ENCODE measurements around the gene CTBP1.
"Not testable (repeated sequence)": the region's sequence is repeated elsewhere in the genome, so short reads cannot be mapped to it uniquely, and the experiment has no call there.

The CTBP1 gene

GRCh38 chr4:1239141-1239949, 9.6 kb downstream of the CTBP1 start:
- no peaks in the 10 kb centered on the region for H3K9me3 ChIP-seq (ENCODE audit: control extremely low read depth in 1 of 5, control insufficient read depth in 4 of 5, insufficient read depth in 2 of 5, low read depth in 1 of 5, low read length in 4 of 5)
- CTCF ChIA-PET, result no interaction called here
- no peak overlapping the region for H3K27ac ChIP-seq (ENCODE audit: insufficient read depth in 1 of 2, low read depth in 1 of 2, low read length in 2 of 2, poor library complexity in 1 of 2, severe bottlenecking in 2 of 2)
- no peak overlapping the region for H3K4me3 ChIP-seq (ENCODE audit: control insufficient read depth in 1 of 7, extremely low read depth in 1 of 7, insufficient read depth in 4 of 7, low read depth in 2 of 7, low read length in 6 of 7)
- peaks cover 0 to 15% (median 11%) of the 10 kb centered on the region in 4 experiments for H3K4me1 ChIP-seq (ENCODE audit: control extremely low read depth in 1 of 4, control insufficient read depth in 4 of 4, insufficient read depth in 4 of 4, low read length in 3 of 4)
- POLR2A ChIA-PET, result no interaction called here
- no peak for DNase-seq
- WGBS (ENCODE audit: insufficient coverage), result 95% methylated on average over 41 of the region's 43 CpGs
- no peaks in the 10 kb centered on the region for H3K27me3 ChIP-seq (replicated peaks in 2 of 5; ENCODE audit: control insufficient read depth in 4 of 5, insufficient read depth in 5 of 5, low read length in 4 of 5)
- H3K36me3 ChIP-seq (ENCODE audit: control insufficient read depth in 4 of 4, insufficient read depth in 4 of 4, low read length in 3 of 4), result peaks cover 0 to 81% (median 57%) of the 10 kb centered on the region in 4 experiments

- POLR2A ChIA-PET, result no interaction called here
These were observed 10.3 kb downstream of the CTBP1 start for GRCh38 chr4:1238676-1239000.

GRCh38 chr4:1237981-1238675, 10.8 kb downstream of the CTBP1 start:
- H3K36me3 ChIP-seq (ENCODE audit: control insufficient read depth in 4 of 4, insufficient read depth in 4 of 4, low read length in 3 of 4), result peaks cover 0 to 84% (median 67%) of the 10 kb centered on the region in 4 experiments
- no peak overlapping the region for H3K4me3 ChIP-seq (ENCODE audit: control insufficient read depth in 1 of 7, extremely low read depth in 1 of 7, insufficient read depth in 4 of 7, low read depth in 2 of 7, low read length in 6 of 7)
- ChIA-PET POLR2A (no interaction called here), CTCF (no interaction called here)
- WGBS (ENCODE audit: insufficient coverage), result 94% methylated on average over 38 of the region's 39 CpGs
- H3K4me1 ChIP-seq (ENCODE audit: control extremely low read depth in 1 of 4, control insufficient read depth in 4 of 4, insufficient read depth in 4 of 4, low read length in 3 of 4), result peaks cover 0 to 3% (median under 1%) of the 10 kb centered on the region in 4 experiments
- no peak for DNase-seq
- H3K9me3 ChIP-seq (ENCODE audit: control extremely low read depth in 1 of 5, control insufficient read depth in 4 of 5, insufficient read depth in 2 of 5, low read depth in 1 of 5, low read length in 4 of 5), result no peaks in the 10 kb centered on the region
- no peaks in the 10 kb centered on the region for H3K27me3 ChIP-seq (replicated peaks in 2 of 5; ENCODE audit: control insufficient read depth in 4 of 5, insufficient read depth in 5 of 5, low read length in 4 of 5)
- H3K27ac ChIP-seq (ENCODE audit: insufficient read depth in 1 of 2, low read depth in 1 of 2, low read length in 2 of 2, poor library complexity in 1 of 2, severe bottlenecking in 2 of 2), result no peak overlapping the region

More at GRCh38 chr4:1238676-1239000, 10.3 kb downstream of the CTBP1 start:
- H3K36me3 ChIP-seq (ENCODE audit: control insufficient read depth in 4 of 4, insufficient read depth in 4 of 4, low read length in 3 of 4), result peaks cover 0 to 85% (median 64%) of the 10 kb centered on the region in 4 experiments
- H3K27me3 ChIP-seq (replicated peaks in 2 of 5; ENCODE audit: control insufficient read depth in 4 of 5, insufficient read depth in 5 of 5, low read length in 4 of 5), result no peaks in the 10 kb centered on the region
- H3K9me3 ChIP-seq (ENCODE audit: control extremely low read depth in 1 of 5, control insufficient read depth in 4 of 5, insufficient read depth in 2 of 5, low read depth in 1 of 5, low read length in 4 of 5), result no peaks in the 10 kb centered on the region
- H3K4me1 ChIP-seq (ENCODE audit: control extremely low read depth in 1 of 4, control insufficient read depth in 4 of 4, insufficient read depth in 4 of 4, low read length in 3 of 4), result peaks cover 0 to 8% (median 5%) of the 10 kb centered on the region in 4 experiments
- 100% methylated on average over 6 of the region's 12 CpGs for WGBS (ENCODE audit: insufficient coverage)
- no peak overlapping the region for H3K4me3 ChIP-seq (ENCODE audit: control insufficient read depth in 1 of 7, extremely low read depth in 1 of 7, insufficient read depth in 4 of 7, low read depth in 2 of 7, low read length in 6 of 7)
- DNase-seq, result no peak
- H3K27ac ChIP-seq (ENCODE audit: insufficient read depth in 1 of 2, low read depth in 1 of 2, low read length in 2 of 2, poor library complexity in 1 of 2, severe bottlenecking in 2 of 2), result no peak overlapping the region
- CTCF ChIA-PET, result no interaction called here

GRCh38 chr4:1237261-1237660, 11.7 kb downstream of the CTBP1 start:
- 97% methylated on average over 9 of the region's 9 CpGs for WGBS (ENCODE audit: insufficient coverage)
- POLR2A ChIA-PET, result not testable (repeated sequence)

GRCh38 chr4:1236836-1237235, 12.1 kb downstream of the CTBP1 start:
- peaks cover 2 to 90% (median 73%) of the 10 kb centered on the region in 4 experiments for H3K36me3 ChIP-seq (ENCODE audit: control insufficient read depth in 4 of 4, insufficient read depth in 4 of 4, low read length in 3 of 4)
- H3K27me3 ChIP-seq (replicated peaks in 2 of 5; ENCODE audit: control insufficient read depth in 4 of 5, insufficient read depth in 5 of 5, low read length in 4 of 5); H3K4me3 ChIP-seq (ENCODE audit: control insufficient read depth in 1 of 7, extremely low read depth in 1 of 7, insufficient read depth in 4 of 7, low read depth in 2 of 7, low read length in 6 of 7); H3K4me1 ChIP-seq (ENCODE audit: control extremely low read depth in 1 of 4, control insufficient read depth in 4 of 4, insufficient read depth in 4 of 4, low read length in 3 of 4); CTCF ChIA-PET; DNase-seq; H3K27ac ChIP-seq (ENCODE audit: insufficient read depth in 1 of 2, low read depth in 1 of 2, low read length in 2 of 2, poor library complexity in 1 of 2, severe bottlenecking in 2 of 2); POLR2A ChIA-PET; H3K9me3 ChIP-seq (ENCODE audit: control extremely low read depth in 1 of 5, control insufficient read depth in 4 of 5, insufficient read depth in 2 of 5, low read depth in 1 of 5, low read length in 4 of 5): not testable (repeated sequence)
- over 99% methylated on average over 13 of the region's 13 CpGs for WGBS (ENCODE audit: insufficient coverage)

More at GRCh38 chr4:1237261-1237660, 11.7 kb downstream of the CTBP1 start:
- CTCF ChIA-PET; H3K27ac ChIP-seq (ENCODE audit: insufficient read depth in 1 of 2, low read depth in 1 of 2, low read length in 2 of 2, poor library complexity in 1 of 2, severe bottlenecking in 2 of 2); H3K9me3 ChIP-seq (ENCODE audit: control extremely low read depth in 1 of 5, control insufficient read depth in 4 of 5, insufficient read depth in 2 of 5, low read depth in 1 of 5, low read length in 4 of 5); H3K27me3 ChIP-seq (replicated peaks in 2 of 5; ENCODE audit: control insufficient read depth in 4 of 5, insufficient read depth in 5 of 5, low read length in 4 of 5); DNase-seq; H3K4me3 ChIP-seq (ENCODE audit: control insufficient read depth in 1 of 7, extremely low read depth in 1 of 7, insufficient read depth in 4 of 7, low read depth in 2 of 7, low read length in 6 of 7); H3K4me1 ChIP-seq (ENCODE audit: control extremely low read depth in 1 of 4, control insufficient read depth in 4 of 4, insufficient read depth in 4 of 4, low read length in 3 of 4): not testable (repeated sequence)
- peaks cover 2 to 91% (median 72%) of the 10 kb centered on the region in 4 experiments for H3K36me3 ChIP-seq (ENCODE audit: control insufficient read depth in 4 of 4, insufficient read depth in 4 of 4, low read length in 3 of 4)

- no peak for DNase-seq
- POLR2A ChIA-PET, result no interaction called here
- no peaks in the 10 kb centered on the region for H3K27me3 ChIP-seq (replicated peaks in 2 of 5; ENCODE audit: control insufficient read depth in 4 of 5, insufficient read depth in 5 of 5, low read length in 4 of 5)
- CTCF ChIA-PET, result interaction anchor here (1.1 to 2.4 kb wide), 2 partner anchors 33 to 117 kb away, joined by 3 to 5 read pairs; no protein-coding TSS in a partner anchor
- H3K4me1 ChIP-seq (ENCODE audit: control extremely low read depth in 1 of 4, control insufficient read depth in 4 of 4, insufficient read depth in 4 of 4, low read length in 3 of 4), result no peaks in the 10 kb centered on the region
- H3K27ac ChIP-seq (ENCODE audit: insufficient read depth in 1 of 2, low read depth in 1 of 2, low read length in 2 of 2, poor library complexity in 1 of 2, severe bottlenecking in 2 of 2), result no peak overlapping the region
- no peaks in the 10 kb centered on the region for H3K9me3 ChIP-seq (ENCODE audit: control extremely low read depth in 1 of 5, control insufficient read depth in 4 of 5, insufficient read depth in 2 of 5, low read depth in 1 of 5, low read length in 4 of 5)
- H3K4me3 ChIP-seq (ENCODE audit: control insufficient read depth in 1 of 7, extremely low read depth in 1 of 7, insufficient read depth in 4 of 7, low read depth in 2 of 7, low read length in 6 of 7), result no peak overlapping the region
- H3K36me3 ChIP-seq (ENCODE audit: control insufficient read depth in 4 of 4, insufficient read depth in 4 of 4, low read length in 3 of 4), result peaks cover 2 to 92% (median 72%) of the 10 kb centered on the region in 4 experiments
- 98% methylated on average over 19 of the region's 19 CpGs for WGBS (ENCODE audit: insufficient coverage)
These were observed 12.8 kb downstream of the CTBP1 start for GRCh38 chr4:1236103-1236641.
